Stomach (tissue), 4 donors: ENCODE data around the gene L3MBTL4.

ENCODE experiments used
- CTCF ChIP-seq, 7 experiments: fragments of 450-650 bp in 4 of 7; fragments of 200-600 bp in 3 of 7; sonication (generic) in 3 of 7; IDR thresholded peaks; one replicate each; pipeline ENCODE4 v1.5.1; 2016 to 2019; ENCODE audit warnings: antibody characterized with exemption in 7 of 7, control low read depth in 2 of 7, mild to moderate bottlenecking in 1 of 7
- POLR2A ChIP-seq, 4 donors: fragments of 450-650 bp; IDR thresholded peaks; one replicate each; pipeline ENCODE4 v1.6.1; 2016; ENCODE audit warnings: antibody characterized with exemption in 4 of 4, control low read depth in 2 of 4, mild to moderate bottlenecking in 1 of 4, moderate library complexity in 1 of 4

GRCh38 chr18:6374340-6374739 is 40.4 kb downstream of the L3MBTL4 start:
- TF ChIP-seq CTCF (IDR thresholded peaks at IDR 0.05) = no peak
- no peak for TF ChIP-seq POLR2A (IDR thresholded peaks at IDR 0.05)
